ENCODE measurements around the gene STEAP2. TPM values are rescaled to one million over a fixed set of nuclear protein-coding genes. Genes with fewer than 3 reads are reported as not detected.

Gene STEAP2
- total RNA-seq (2013) = 0.06 TPM
- polyA plus RNA-seq = not detected
- polyA minus RNA-seq = not detected in 2 replicates
- 0 to 3.6 (median 0.05) reads per million in 11 experiments for total RNA-seq

DNA sequence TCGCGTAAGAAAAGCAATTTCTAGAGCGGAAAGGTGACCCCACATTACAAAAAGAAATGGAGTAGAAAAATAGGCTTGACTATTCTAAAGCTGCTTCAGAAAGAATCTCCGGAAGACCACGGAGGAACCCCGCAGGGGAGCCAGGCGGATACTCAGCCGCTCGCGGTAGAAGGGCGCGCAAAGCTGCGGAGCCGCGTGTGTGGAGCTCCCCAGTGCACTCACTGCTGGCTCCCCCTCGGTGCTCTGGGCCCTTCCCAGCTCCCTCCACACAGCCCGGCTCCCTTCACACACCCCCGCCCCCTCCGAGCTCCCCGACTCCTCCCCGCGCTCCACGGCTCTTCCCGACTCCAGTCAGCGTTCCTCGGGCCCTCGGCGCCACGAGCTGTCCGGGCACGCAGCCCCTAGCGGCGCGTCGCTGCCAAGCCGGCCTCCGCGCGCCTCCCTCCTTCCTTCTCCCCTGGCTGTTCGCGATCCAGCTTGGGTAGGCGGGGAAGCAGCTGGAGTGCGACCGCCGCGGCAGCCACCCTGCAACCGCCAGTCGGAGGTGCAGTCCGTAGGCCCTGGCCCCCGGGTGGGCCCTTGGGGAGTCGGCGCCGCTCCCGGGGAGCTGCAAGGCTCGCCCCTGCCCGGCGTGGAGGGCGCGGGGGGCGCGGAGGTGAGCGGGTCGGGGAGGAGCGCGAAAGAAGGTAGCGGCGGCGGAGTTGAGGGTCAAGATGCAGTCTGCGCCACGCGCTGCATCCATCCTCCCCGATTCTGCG lies at the start of gene STEAP2:
STEAP2 (plus strand) TSS at position 350 of the 758 bp plus-strand sequence. CDS start 13,343 bp downstream, outside the sequence.
- Mint-ChIP-seq H3K27ac (no peak within 1 kb of the TSS), H3K4me1 (peaks cover 11% of the 10 kb centered on the region), H3K9me3 (peaks cover 0 to 8% (median 0%) of the 10 kb centered on the region in 7 donors), H3K36me3 (no peaks in the 10 kb centered on the region), H3K27me3 (ENCODE audit: low read depth in 3 of 3) (peaks cover 9 to 27% (median 22%) of the 10 kb centered on the region in 3 donors), H3K4me3 (peak within 1 kb of the TSS; percentile 50 to 81)
- Histone ChIP-seq H3K27me3 (ENCODE audit: control insufficient read depth in 2 of 2, insufficient read depth in 2 of 2, low read length in 2 of 2) (peaks cover 41 to 53% of the 10 kb centered on the region in 2 donors), H3K4me3 (replicated peaks in 1 of 3; ENCODE audit: low read depth in 2 of 3, low read length in 3 of 3) (peak within 1 kb of the TSS in 1 of 3 experiments; percentile 61), H4K20me1 (ENCODE audit: insufficient read depth, low read length) (no peaks in the 10 kb centered on the region), H3K4me2 (replicated peaks; ENCODE audit: extremely low read depth, low read length, poor library complexity, severe bottlenecking) (peak within 1 kb of the TSS; percentile 74), H3K79me2 (ENCODE audit: insufficient read depth, low read length) (no peaks in the 10 kb centered on the region), H3K36me3 (replicated peaks in 1 of 2; ENCODE audit: control insufficient read depth in 1 of 2, insufficient read depth in 2 of 2, low read length in 2 of 2) (no peaks in the 10 kb centered on the region), H3K27ac (ENCODE audit: low read depth in 1 of 2, low read length in 2 of 2) (no peak within 1 kb of the TSS), H2AFZ (ENCODE audit: insufficient read depth, low read depth, low read length, poor library complexity, severe bottlenecking) (peak within 1 kb of the TSS; percentile 56), H3K4me1 (ENCODE audit: control insufficient read depth in 1 of 2, insufficient read depth in 2 of 2, low read length in 2 of 2) (peaks cover 6 to 14% of the 10 kb centered on the region in 2 donors), H3K9ac (ENCODE audit: insufficient read depth, low read length, poor library complexity, severe bottlenecking) (no peak within 1 kb of the TSS), H3K9me3 (replicated peaks in 1 of 2; ENCODE audit: control insufficient read depth in 1 of 2, insufficient read depth in 1 of 2, low read length in 2 of 2) (peaks cover 0 to 4% of the 10 kb centered on the region in 2 donors)
- intact Hi-C loops (cut with micrococcal nuclease) = no loop called here
- TF ChIP-seq, protein P1, sequence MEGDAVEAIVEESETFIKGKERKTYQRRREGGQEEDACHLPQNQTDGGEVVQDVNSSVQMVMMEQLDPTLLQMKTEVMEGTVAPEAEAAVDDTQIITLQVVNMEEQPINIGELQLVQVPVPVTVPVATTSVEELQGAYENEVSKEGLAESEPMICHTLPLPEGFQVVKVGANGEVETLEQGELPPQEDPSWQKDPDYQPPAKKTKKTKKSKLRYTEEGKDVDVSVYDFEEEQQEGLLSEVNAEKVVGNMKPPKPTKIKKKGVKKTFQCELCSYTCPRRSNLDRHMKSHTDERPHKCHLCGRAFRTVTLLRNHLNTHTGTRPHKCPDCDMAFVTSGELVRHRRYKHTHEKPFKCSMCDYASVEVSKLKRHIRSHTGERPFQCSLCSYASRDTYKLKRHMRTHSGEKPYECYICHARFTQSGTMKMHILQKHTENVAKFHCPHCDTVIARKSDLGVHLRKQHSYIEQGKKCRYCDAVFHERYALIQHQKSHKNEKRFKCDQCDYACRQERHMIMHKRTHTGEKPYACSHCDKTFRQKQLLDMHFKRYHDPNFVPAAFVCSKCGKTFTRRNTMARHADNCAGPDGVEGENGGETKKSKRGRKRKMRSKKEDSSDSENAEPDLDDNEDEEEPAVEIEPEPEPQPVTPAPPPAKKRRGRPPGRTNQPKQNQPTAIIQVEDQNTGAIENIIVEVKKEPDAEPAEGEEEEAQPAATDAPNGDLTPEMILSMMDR (IDR thresholded peaks at IDR 0.05) = peak; percentile 43
- under 1% methylated on average over 70 of the region's 73 CpGs for WGBS (ENCODE audit: insufficient coverage)
- DNase-seq = peak in 2 of 3 donors; percentile 12 to 18

DNA sequence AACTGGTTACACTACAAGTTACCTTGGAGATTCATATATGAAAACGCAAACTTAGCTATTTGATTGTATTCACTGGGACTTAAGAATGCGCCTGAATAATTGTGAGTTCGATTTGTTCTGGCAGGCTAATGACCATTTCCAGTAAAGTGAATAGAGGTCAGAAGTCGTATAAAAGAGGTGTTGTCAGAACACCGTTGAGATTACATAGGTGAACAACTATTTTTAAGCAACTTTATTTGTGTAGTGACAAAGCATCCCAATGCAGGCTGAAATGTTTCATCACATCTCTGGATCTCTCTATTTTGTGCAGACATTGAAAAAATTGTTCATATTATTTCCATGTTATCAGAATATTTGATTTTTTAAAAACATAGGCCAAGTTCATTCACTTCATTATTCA lies 48.0 kb upstream of the STEAP2 start:
- H3K36me3 Mint-ChIP-seq = no peaks in the 10 kb centered on the region
- Histone ChIP-seq H3K4me3 (replicated peaks in 1 of 3; ENCODE audit: low read depth in 2 of 3, low read length in 3 of 3) (no peak overlapping the region), H3K9ac (ENCODE audit: insufficient read depth, low read length, poor library complexity, severe bottlenecking) (no peak overlapping the region), H3K9me3 (replicated peaks in 1 of 2; ENCODE audit: control insufficient read depth in 1 of 2, insufficient read depth in 1 of 2, low read length in 2 of 2) (no peaks in the 10 kb centered on the region), H2AFZ (ENCODE audit: insufficient read depth, low read depth, low read length, poor library complexity, severe bottlenecking) (no peak overlapping the region), H3K4me2 (replicated peaks; ENCODE audit: extremely low read depth, low read length, poor library complexity, severe bottlenecking) (no peak overlapping the region), H3K27ac (ENCODE audit: low read depth in 1 of 2, low read length in 2 of 2) (no peak overlapping the region), H3K79me2 (ENCODE audit: insufficient read depth, low read length) (no peaks in the 10 kb centered on the region), H3K4me1 (ENCODE audit: control insufficient read depth in 1 of 2, insufficient read depth in 2 of 2, low read length in 2 of 2) (no peaks in the 10 kb centered on the region), H4K20me1 (ENCODE audit: insufficient read depth, low read length) (no peaks in the 10 kb centered on the region), H3K27me3 (ENCODE audit: control insufficient read depth in 2 of 2, insufficient read depth in 2 of 2, low read length in 2 of 2) (no peaks in the 10 kb centered on the region), H3K36me3 (replicated peaks in 1 of 2; ENCODE audit: control insufficient read depth in 1 of 2, insufficient read depth in 2 of 2, low read length in 2 of 2) (no peaks in the 10 kb centered on the region)
- no peaks in the 10 kb centered on the region for H3K4me1 Mint-ChIP-seq
- H3K27me3 Mint-ChIP-seq (ENCODE audit: low read depth in 3 of 3) = peaks cover 0 to 7% (median 2%) of the 10 kb centered on the region in 3 donors
- DNase-seq = no peak
- TF ChIP-seq, protein P1 (IDR thresholded peaks at IDR 0.05) = no peak
- H3K9me3 Mint-ChIP-seq = no peaks in the 10 kb centered on the region
- WGBS (ENCODE audit: insufficient coverage) = 90% methylated on average over 2 of the region's 5 CpGs
- no peak overlapping the region for H3K4me3 Mint-ChIP-seq
- H3K27ac Mint-ChIP-seq = no peak overlapping the region
- intact Hi-C loops (cut with micrococcal nuclease) = no loop called here
